GM13976 (cell line): ENCODE results near the gene RAD51C.
"Not testable (repeated sequence)": the region's sequence is repeated elsewhere in the genome, so short reads cannot be mapped to it uniquely, and the experiment has no call there.

ENCODE experiments used
- DNase-seq: peaks from one replicate; pipeline ENCODE4 v3.0.0; 2012; ENCODE audit warnings: low spot score
- CTCF ChIP-seq: IDR thresholded peaks from 2 replicates; pipeline ENCODE4 v1.5.1; 2012; ENCODE audit warnings: borderline replicate concordance, mild to moderate bottlenecking; ENCODE audit not compliant: insufficient read depth; ENCODE audit errors: extremely low read depth, missing control alignments, control extremely low read depth
- in situ Hi-C: fragments of 300-500 bp; cut with MboI; formaldehyde crosslinking; loops from one replicate; pipeline ENCODE4 v1.12.0; 2022; ENCODE audit warnings: low sequenced_read_pairs, mixed read lengths, inconsistent platforms; ENCODE audit not compliant: unreplicated experiment

RAD51C gene

GRCh38 chr17:58763263-58763662 is 70.9 kb downstream of the RAD51C start:
- DNase-seq, result no peak
- in situ Hi-C loops, result no loop called here
- no peak for TF ChIP-seq CTCF

- no peak for TF ChIP-seq CTCF
- DNase-seq, result no peak
- in situ Hi-C loops, result no loop called here
Observed at GRCh38 chr17:58764373-58764772, 72.0 kb downstream of the RAD51C start.

GRCh38 chr17:58778482-58778881 is 86.1 kb downstream of the RAD51C start:
- DNase-seq, in situ Hi-C loops: not testable (repeated sequence)

GRCh38 chr17:58779446-58779845 is 87.0 kb downstream of the RAD51C start:
- DNase-seq, result no peak
- in situ Hi-C loops, result no loop called here
- no peak for TF ChIP-seq CTCF

GRCh38 chr17:58783380-58783779 is 91.0 kb downstream of the RAD51C start:
- TF ChIP-seq CTCF, result no peak
- no peak for DNase-seq
- in situ Hi-C loops, result no loop called here

- in situ Hi-C loops, result no loop called here
- no peak for TF ChIP-seq CTCF
- no peak for DNase-seq
Observed at GRCh38 chr17:58785097-58785496, 92.7 kb downstream of the RAD51C start.
